ENCODE data around the gene ACSM2A.
"Not testable (repeated sequence)": the region's sequence is repeated elsewhere in the genome, so short reads cannot be mapped to it uniquely, and the experiment has no call there.

Gene ACSM2A

GRCh38 chr16:20415541-20415940, 35.8 kb upstream of the ACSM2A start:
- Mint-ChIP-seq H3K36me3 (ENCODE audit: low read depth) (no peaks in the 10 kb centered on the region), H3K4me3 (no peak overlapping the region), H3K27me3 (ENCODE audit: low read depth) (peaks cover 5% of the 10 kb centered on the region), H3K9me3 (no peaks in the 10 kb centered on the region), H3K4me1 (no peaks in the 10 kb centered on the region), H3K27ac (no peak overlapping the region)
- no peak for TF ChIP-seq CTCF (IDR thresholded peaks at IDR 0.05; ENCODE audit: unreplicated experiment in 3 of 3)

- not testable (repeated sequence) for H3K4me3 Mint-ChIP-seq; H3K9me3 Mint-ChIP-seq; H3K27ac Mint-ChIP-seq; H3K4me1 Mint-ChIP-seq; H3K27me3 Mint-ChIP-seq (ENCODE audit: low read depth); H3K36me3 Mint-ChIP-seq (ENCODE audit: low read depth)
These were observed 32.2 kb upstream of the ACSM2A start for GRCh38 chr16:20419093-20419492.

- not testable (repeated sequence) for H3K9me3 Mint-ChIP-seq; H3K27ac Mint-ChIP-seq; H3K4me3 Mint-ChIP-seq; H3K4me1 Mint-ChIP-seq; H3K27me3 Mint-ChIP-seq (ENCODE audit: low read depth); H3K36me3 Mint-ChIP-seq (ENCODE audit: low read depth)
These were observed 29.6 kb upstream of the ACSM2A start for GRCh38 chr16:20421748-20422147.

GRCh38 chr16:20423772-20424128, 27.6 kb upstream of the ACSM2A start:
- H3K4me1 Mint-ChIP-seq; H3K9me3 Mint-ChIP-seq; H3K27me3 Mint-ChIP-seq (ENCODE audit: low read depth); H3K4me3 Mint-ChIP-seq; H3K27ac Mint-ChIP-seq; H3K36me3 Mint-ChIP-seq (ENCODE audit: low read depth): not testable (repeated sequence)

GRCh38 chr16:20424129-20424866, 27.0 kb upstream of the ACSM2A start:
- Mint-ChIP-seq H3K9me3 (no peaks in the 10 kb centered on the region), H3K27ac (no peak overlapping the region), H3K36me3 (ENCODE audit: low read depth) (no peaks in the 10 kb centered on the region), H3K4me3 (no peak overlapping the region), H3K27me3 (ENCODE audit: low read depth) (no peaks in the 10 kb centered on the region), H3K4me1 (no peaks in the 10 kb centered on the region)
- no peak for TF ChIP-seq CTCF (IDR thresholded peaks at IDR 0.05; ENCODE audit: unreplicated experiment in 3 of 3)

GRCh38 chr16:20427401-20427797, 23.9 kb upstream of the ACSM2A start:
- not testable (repeated sequence) for H3K9me3 Mint-ChIP-seq; H3K27ac Mint-ChIP-seq; H3K4me1 Mint-ChIP-seq; H3K27me3 Mint-ChIP-seq (ENCODE audit: low read depth); H3K4me3 Mint-ChIP-seq; H3K36me3 Mint-ChIP-seq (ENCODE audit: low read depth)

GRCh38 chr16:20429499-20429898, 21.8 kb upstream of the ACSM2A start:
- not testable (repeated sequence) for H3K9me3 Mint-ChIP-seq; H3K36me3 Mint-ChIP-seq (ENCODE audit: low read depth); H3K4me3 Mint-ChIP-seq; H3K4me1 Mint-ChIP-seq; H3K27me3 Mint-ChIP-seq (ENCODE audit: low read depth); H3K27ac Mint-ChIP-seq

GRCh38 chr16:20430480-20430879, 20.8 kb upstream of the ACSM2A start:
- not testable (repeated sequence) for H3K27ac Mint-ChIP-seq; H3K27me3 Mint-ChIP-seq (ENCODE audit: low read depth)

GRCh38 chr16:20430948-20431347, 20.4 kb upstream of the ACSM2A start:
- Mint-ChIP-seq H3K9me3 (no peaks in the 10 kb centered on the region), H3K4me1 (no peaks in the 10 kb centered on the region), H3K4me3 (no peak overlapping the region), H3K27me3 (ENCODE audit: low read depth) (no peaks in the 10 kb centered on the region), H3K27ac (no peak overlapping the region), H3K36me3 (ENCODE audit: low read depth) (no peaks in the 10 kb centered on the region)
- TF ChIP-seq CTCF (IDR thresholded peaks at IDR 0.05; ENCODE audit: unreplicated experiment in 3 of 3), result no peak

More at GRCh38 chr16:20430480-20430879, 20.8 kb upstream of the ACSM2A start:
- H3K36me3 Mint-ChIP-seq (ENCODE audit: low read depth); H3K4me3 Mint-ChIP-seq; H3K9me3 Mint-ChIP-seq; H3K4me1 Mint-ChIP-seq: not testable (repeated sequence)

- H3K9me3 Mint-ChIP-seq; H3K4me3 Mint-ChIP-seq; H3K36me3 Mint-ChIP-seq (ENCODE audit: low read depth); H3K27me3 Mint-ChIP-seq (ENCODE audit: low read depth): not testable (repeated sequence)
- Mint-ChIP-seq H3K4me1 (peaks cover 27% of the 10 kb centered on the region), H3K27ac (peak overlapping the region in 2 of 3 experiments; percentile 51 to 99)
These were observed 12.4 kb upstream of the ACSM2A start for GRCh38 chr16:20438950-20439349.

- Mint-ChIP-seq H3K27ac (peak overlapping the region; percentile 94 to 99 (median 95)), H3K4me1 (peaks cover 27% of the 10 kb centered on the region), H3K4me3 (peak overlapping the region in 1 of 3 experiments; percentile 19)
- not testable (repeated sequence) for H3K9me3 Mint-ChIP-seq; H3K36me3 Mint-ChIP-seq (ENCODE audit: low read depth); H3K27me3 Mint-ChIP-seq (ENCODE audit: low read depth)
These were observed 11.5 kb upstream of the ACSM2A start for GRCh38 chr16:20439820-20440231.

GRCh38 chr16:20440731-20441130, 10.6 kb upstream of the ACSM2A start:
- H3K27me3 Mint-ChIP-seq (ENCODE audit: low read depth); H3K36me3 Mint-ChIP-seq (ENCODE audit: low read depth); H3K9me3 Mint-ChIP-seq: not testable (repeated sequence)
- Mint-ChIP-seq H3K4me1 (peaks cover 27% of the 10 kb centered on the region), H3K4me3 (peak overlapping the region in 2 of 3 experiments; percentile 25 to 52), H3K27ac (peak overlapping the region; percentile 94 to 99 (median 95))

Measured in nephron (organoid).